Esophagus muscularis mucosa (tissue), 4 donors: ENCODE results near the gene CAMK2A.

Experiments
- CTCF ChIP-seq, 3 experiments: fragments of 200-600 bp in 2 of 3; fragments of 450-650 bp in 1 of 3; sonication (generic) in 2 of 3; IDR thresholded peaks; one replicate each; pipeline ENCODE4 v1.5.1; 2017 to 2019; ENCODE audit warnings: antibody characterized with exemption in 3 of 3, mild to moderate bottlenecking in 2 of 3, moderate library complexity in 1 of 3
- EP300 ChIP-seq: sonication (generic); formaldehyde crosslinking; IDR thresholded peaks from one replicate; pipeline ENCODE4 v1.6.1; 2017; ENCODE audit warnings: antibody characterized with exemption
- POLR2A ChIP-seq: fragments of 450-650 bp; IDR thresholded peaks from one replicate; pipeline ENCODE4 v1.6.1; 2017; ENCODE audit warnings: antibody characterized with exemption, moderate library complexity, mild to moderate bottlenecking, low read depth
- POLR2AphosphoS5 ChIP-seq, 2 donors: sonication (generic); formaldehyde crosslinking; IDR thresholded peaks; one replicate each; pipeline ENCODE4 v1.6.1; 2017; ENCODE audit warnings: antibody characterized with exemption in 2 of 2

DNA sequence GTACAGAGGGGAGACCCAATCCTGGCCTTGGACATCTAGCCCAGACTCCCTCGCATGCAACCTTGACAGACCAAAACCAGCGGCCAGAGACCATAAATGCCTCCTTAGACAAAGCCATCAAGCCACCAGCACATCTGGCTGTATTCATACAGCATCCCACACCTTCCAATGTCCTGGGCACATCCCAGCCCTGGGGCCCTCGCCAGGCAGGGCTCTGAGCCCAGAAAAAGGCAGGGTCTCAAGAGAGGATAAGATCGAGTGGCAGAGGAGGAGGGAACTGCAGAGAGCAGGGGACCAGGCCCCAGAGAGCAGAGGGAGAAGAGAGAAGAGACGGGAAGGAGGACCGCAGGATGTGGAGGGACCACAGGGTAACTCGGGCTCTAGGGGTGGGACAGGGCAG, 45.4 kb downstream of the CAMK2A start:
- TF ChIP-seq CTCF (IDR thresholded peaks at IDR 0.05): no peak
- TF ChIP-seq POLR2A: no peak
- no peak for TF ChIP-seq EP300
- no peak for TF ChIP-seq POLR2AphosphoS5 (IDR thresholded peaks at IDR 0.05)
